H1 (cell line): ENCODE results near the gene DGKI. TPM values are rescaled to one million over a fixed set of nuclear protein-coding genes. Genes with fewer than 3 reads are reported as not detected.

Experiments used
- CTCF ChIA-PET: fragments of 300-600 bp; sonication (Branson Sonifier 250); formaldehyde crosslinking; loops from one replicate; lab custom pipeline; 2021; ENCODE audit not compliant: partially characterized antibody; lab: Charles Lee
- POLR2A ChIA-PET: fragments of 300-600 bp; sonication (Branson Sonifier 250); formaldehyde crosslinking; loops from one replicate; lab custom pipeline; 2021; ENCODE audit warnings: inconsistent platforms; ENCODE audit not compliant: partially characterized antibody; lab: Charles Lee
- DNase-seq, 2 experiments: peaks; one replicate each; pipeline versions ENCODE4 v3.0.0 to v3.0.0-alpha.2; 2010 to 2022; ENCODE audit warnings: low spot score in 2 of 2, low read depth in 1 of 2, mixed read lengths in 1 of 2
- FAIRE-seq: peaks from 2 replicates; lab custom pipeline; 2011; peaks lifted over from hg19 to GRCh38; lab: Jason Lieb, UNC
- H2AFZ ChIP-seq: 2 replicates; pipeline ENCODE4 v1.8.1; 2012; ENCODE audit warnings: low read length, inconsistent platforms
- H2AK5ac ChIP-seq: 2 replicates; pipeline ENCODE4 v1.6.1; 2013; ENCODE audit warnings: low read depth, low read length
- H2BK120ac ChIP-seq: replicated peaks from 2 replicates; pipeline ENCODE3; 2013; ENCODE audit warnings: low read depth, low read length, inconsistent platforms
- H2BK12ac ChIP-seq: 2 replicates; pipeline ENCODE4 v1.6.1; 2013; ENCODE audit warnings: low read depth, low read length
- H2BK15ac ChIP-seq: 2 replicates; pipeline ENCODE4 v1.6.1; 2013; ENCODE audit warnings: low read length
- H2BK20ac ChIP-seq: 2 replicates; pipeline ENCODE4 v1.6.1; 2013; ENCODE audit warnings: low read length
- H2BK5ac ChIP-seq: 2 replicates; pipeline ENCODE4 v1.6.1; 2013; ENCODE audit warnings: low read depth, low read length
- H3K14ac ChIP-seq: 2 replicates; pipeline ENCODE4 v1.6.1; 2013; ENCODE audit warnings: inconsistent platforms; ENCODE audit not compliant: insufficient read length
- H3K18ac ChIP-seq: 2 replicates; pipeline ENCODE4 v1.6.1; 2013; ENCODE audit warnings: low read length; ENCODE audit errors: extremely low read depth
- H3K23ac ChIP-seq: 2 replicates; pipeline ENCODE4 v1.6.1; 2013; ENCODE audit warnings: inconsistent platforms; ENCODE audit not compliant: insufficient read length
- H3K23me2 ChIP-seq: 2 replicates; pipeline ENCODE4 v1.6.1; 2013; ENCODE audit warnings: low read depth, low read length
- H3K27ac ChIP-seq: 2 replicates; pipeline ENCODE4 v1.6.1; 2011; ENCODE audit warnings: low read depth, low read length, inconsistent platforms
- H3K27me3 ChIP-seq, 4 experiments: replicated peaks in 1 of 4; 1 replicate in 1 of 4; 2 replicates in 3 of 4; pipeline versions ENCODE4 v1.6.1 to v1.8.1; 2011 to 2013; ENCODE audit warnings: low read length in 3 of 4, mild to moderate bottlenecking in 3 of 4, inconsistent platforms in 2 of 4, mixed read lengths in 2 of 4, moderate library complexity in 1 of 4; ENCODE audit not compliant: control insufficient read depth in 3 of 4, insufficient read depth in 3 of 4; ENCODE audit errors: extremely low read depth in 1 of 4
- H3K36me3 ChIP-seq, 4 experiments: 2 replicates each; pipeline versions ENCODE4 v1.6.1 to v1.8.1; 2011 to 2013; ENCODE audit warnings: mild to moderate bottlenecking in 4 of 4, low read length in 3 of 4, moderate library complexity in 2 of 4, control low read depth in 1 of 4, inconsistent platforms in 1 of 4; ENCODE audit not compliant: insufficient read depth in 4 of 4, control insufficient read depth in 2 of 4
- H3K4ac ChIP-seq: replicated peaks from 2 replicates; pipeline ENCODE3; 2013; ENCODE audit warnings: low read length, low read depth, mixed read lengths, inconsistent platforms; ENCODE audit not compliant: insufficient read length
- H3K4me1 ChIP-seq, 4 experiments: replicated peaks in 1 of 4; 1 replicate in 1 of 4; 2 replicates in 3 of 4; pipeline versions ENCODE4 v1.6.1 to v1.8.1; 2011 to 2013; ENCODE audit warnings: low read length in 3 of 4, inconsistent platforms in 2 of 4, mixed read lengths in 1 of 4; ENCODE audit not compliant: insufficient read depth in 4 of 4, control insufficient read depth in 3 of 4
- H3K4me2 ChIP-seq, 2 experiments: 2 replicates each; pipeline versions ENCODE4 v1.6.1 to v1.8.1; 2011 to 2013; ENCODE audit warnings: low read depth in 2 of 2, low read length in 2 of 2, control low read depth in 1 of 2, inconsistent platforms in 1 of 2, mild to moderate bottlenecking in 1 of 2; ENCODE audit not compliant: insufficient read depth in 1 of 2
- H3K4me3 ChIP-seq, 4 experiments: fragments of 200-600, 300-600 bp in 1 of 4; sonication (generic), shearing (Covaris generic), sonication (Bioruptor Twin) in 1 of 4; 2 replicates each; pipeline versions ENCODE4 v1.5.1 to v1.8.1; 2011 to 2016; ENCODE audit warnings: low read length in 4 of 4, low read depth in 3 of 4, control low read depth in 2 of 4, inconsistent platforms in 2 of 4, mild to moderate bottlenecking in 2 of 4, mixed read lengths in 1 of 4, moderate library complexity in 1 of 4; ENCODE audit not compliant: insufficient read depth in 2 of 4; ENCODE audit errors: extremely low read depth in 1 of 4
- H3K56ac ChIP-seq: replicated peaks from 2 replicates; pipeline ENCODE3; 2013; ENCODE audit warnings: low read depth, mild to moderate bottlenecking, mixed read lengths, low read length, inconsistent platforms; ENCODE audit not compliant: insufficient read length
- H3K79me1 ChIP-seq: 2 replicates; pipeline ENCODE4 v1.6.1; 2013; ENCODE audit warnings: low read depth, low read length, control low read depth
- H3K79me2 ChIP-seq, 2 experiments: 2 replicates each; pipeline versions ENCODE4 v1.6.1 to v1.8.1; 2012 to 2013; ENCODE audit warnings: low read length in 2 of 2, mild to moderate bottlenecking in 2 of 2, inconsistent platforms in 1 of 2; ENCODE audit not compliant: insufficient read depth in 2 of 2, control insufficient read depth in 1 of 2
- H3K9ac ChIP-seq, 4 experiments: replicated peaks in 1 of 4; 1 replicate in 1 of 4; 2 replicates in 3 of 4; pipeline versions ENCODE4 v1.6.1 to v1.8.1; 2011 to 2013; ENCODE audit warnings: low read depth in 3 of 4, low read length in 3 of 4, control low read depth in 2 of 4, mild to moderate bottlenecking in 2 of 4, moderate library complexity in 2 of 4, inconsistent platforms in 1 of 4; ENCODE audit errors: extremely low read depth in 1 of 4
- H3K9me3 ChIP-seq, 2 experiments: 2 replicates each; pipeline versions ENCODE4 v1.6.1 to v1.8.1; 2012 to 2013; ENCODE audit warnings: mild to moderate bottlenecking in 2 of 2, moderate library complexity in 2 of 2, control low read depth in 1 of 2, inconsistent platforms in 1 of 2, low read depth in 1 of 2, low read length in 1 of 2, mixed read lengths in 1 of 2; ENCODE audit not compliant: insufficient read depth in 2 of 2
- H4K20me1 ChIP-seq, 2 experiments: replicated peaks in 1 of 2; 2 replicates each; pipeline versions ENCODE3 to v1.8.1; 2011 to 2013; ENCODE audit warnings: inconsistent platforms in 2 of 2, low read length in 2 of 2, mild to moderate bottlenecking in 1 of 2; ENCODE audit not compliant: insufficient read depth in 2 of 2, control insufficient read depth in 1 of 2
- H4K5ac ChIP-seq: 2 replicates; pipeline ENCODE4 v1.6.1; 2013; ENCODE audit warnings: low read length, low read depth, mixed read lengths, inconsistent platforms; ENCODE audit not compliant: insufficient read length
- H4K8ac ChIP-seq: 2 replicates; pipeline ENCODE4 v1.8.0; 2013; ENCODE audit warnings: mild to moderate bottlenecking, moderate library complexity, low read length, inconsistent platforms; ENCODE audit not compliant: insufficient read depth; ENCODE audit errors: extremely low read depth
- H4K91ac ChIP-seq: replicated peaks from 2 replicates; pipeline ENCODE3; 2013; ENCODE audit warnings: low read length, mixed read lengths, inconsistent platforms; ENCODE audit not compliant: insufficient read length
- ASH2L ChIP-seq: fragments of 200-600, 300-600 bp; sonication (generic); IDR thresholded peaks from one replicate; pipeline ENCODE4 v1.7.1; 2017; ENCODE audit warnings: low read length
- ATF3 ChIP-seq: IDR thresholded peaks from 2 replicates; pipeline ENCODE4 v1.6.1; 2011; ENCODE audit warnings: low read depth, mild to moderate bottlenecking, low read length; ENCODE audit not compliant: insufficient read depth
- CHD1 ChIP-seq: IDR thresholded peaks from 2 replicates; pipeline ENCODE4 v1.6.1; 2012; ENCODE audit warnings: low read depth, low read length, improper control_type of control experiment
- CTBP2 ChIP-seq: IDR thresholded peaks from 2 replicates; pipeline ENCODE4 v1.7.0; 2011; ENCODE audit warnings: borderline replicate concordance, mild to moderate bottlenecking, moderate library complexity, mixed read lengths, low read length; ENCODE audit not compliant: insufficient read depth, insufficient read length
- EGR1 ChIP-seq: IDR thresholded peaks from 2 replicates; pipeline ENCODE4 v1.6.1; 2011; ENCODE audit warnings: low read depth, low read length, borderline replicate concordance
- GTF2F1 ChIP-seq: IDR thresholded peaks from 2 replicates; pipeline ENCODE4 v1.6.1; 2012; ENCODE audit warnings: low read depth, low read length, improper control_type of control experiment, borderline replicate concordance
- KDM1A ChIP-seq: fragments of 200-600, 300-600 bp; sonication (generic); IDR thresholded peaks from 2 replicates; pipeline ENCODE4 v1.7.1; 2016; ENCODE audit warnings: mild to moderate bottlenecking, low read length, borderline replicate concordance
- NANOG ChIP-seq: IDR thresholded peaks from 2 replicates; pipeline ENCODE4 v1.6.1; 2011; ENCODE audit warnings: low read length, low read depth, mild to moderate bottlenecking, inconsistent platforms; ENCODE audit not compliant: insufficient read depth, poor library complexity, severe bottlenecking
- RBBP5 ChIP-seq: IDR thresholded peaks from 2 replicates; pipeline ENCODE4 v1.7.1; 2012; ENCODE audit warnings: low read depth, mild to moderate bottlenecking, inconsistent platforms, low read length, moderate library complexity, borderline replicate concordance
- RXRA ChIP-seq: IDR thresholded peaks from 2 replicates; pipeline ENCODE4 v1.6.1; 2011; ENCODE audit warnings: low read depth, mild to moderate bottlenecking, low read length, moderate library complexity; ENCODE audit not compliant: insufficient read depth
- SIN3A ChIP-seq, 2 experiments: IDR thresholded peaks in 1 of 2; conservative IDR thresholded peaks in 1 of 2; 2 replicates each; pipeline ENCODE4 v1.6.1; 2011 to 2012; ENCODE audit warnings: low read length in 2 of 2, improper control_type of control experiment in 1 of 2, low read depth in 1 of 2, mild to moderate bottlenecking in 1 of 2
- SP4 ChIP-seq: IDR thresholded peaks from 2 replicates; pipeline ENCODE4 v1.6.1; 2012; ENCODE audit warnings: low read length, inconsistent platforms
- SRF ChIP-seq: IDR thresholded peaks from 2 replicates; pipeline ENCODE4 v1.6.1; 2011; ENCODE audit warnings: mild to moderate bottlenecking, low read depth, low read length, moderate library complexity
- TBP ChIP-seq: IDR thresholded peaks from 2 replicates; pipeline ENCODE4 v1.6.1; 2011; ENCODE audit warnings: low read depth, low read length, improper control_type of control experiment
- TEAD4 ChIP-seq: IDR thresholded peaks from 2 replicates; pipeline ENCODE4 v1.6.1; 2012; ENCODE audit warnings: low read depth, low read length, inconsistent platforms, mixed read lengths
- WGBS, 2 experiments: shearing (Covaris generic) in 1 of 2; methylation state at CpG; one replicate each; pipeline versions ENCODE4 v1.1.6 to v1.1.7; 2013 to 2015; ENCODE audit warnings: low lambda C conversion rate in 2 of 2, mixed read lengths in 2 of 2, inconsistent platforms in 1 of 2, low coverage in 1 of 2, missing lambda C conversion rate in 1 of 2; ENCODE audit not compliant: insufficient replicate concordance in 2 of 2, insufficient coverage in 1 of 2, insufficient read length in 1 of 2; ENCODE audit errors: extremely low coverage in 1 of 2, missing lambda C conversion rate in 1 of 2; 5-methylcytosine and 5-hydroxymethylcytosine counted together
- polyA plus RNA-seq, 7 experiments: library from polyadenylated mRNA; depleted of rRNA in 3 of 7; stranded (reverse) in 5 of 7; unstranded in 2 of 7; fragments of >200 nt in 5 of 7; fragments of 200-250 nt in 2 of 7; gene quantifications; 1 replicate in 5 of 7; 2 replicates in 1 of 7; 4 replicates in 1 of 7; pipeline versions ENCODE4 v1.2.1 to v1.2.3, GENCODE V29; 2011 to 2013; ENCODE audit warnings: missing spikeins in 2 of 7, mixed read lengths in 2 of 7
- total RNA-seq: library from RNA; stranded (reverse); fragmentation: NEBNext Ultra II Directional; extraction: Animal tissue kit (Norgen Biotek cat#: 25700); gene quantifications from 2 replicates; pipeline ENCODE4 v1.2.1, GENCODE V29; 2021

The DGKI gene
- total and polyA plus RNA-seq, 2 of the 8 experiments (the other 6 are each of a cell fraction or from before 2014, with no cell fraction given): 0.20 to 0.71 TPM

- H3K79me1 ChIP-seq: no peaks in the 10 kb centered on the region
- H2AK5ac ChIP-seq: no peak overlapping the region
- no peaks in the 10 kb centered on the region for H3K9me3 ChIP-seq
- no peaks in the 10 kb centered on the region for H3K36me3 ChIP-seq
- POLR2A ChIA-PET: no interaction called here
- no peak for FAIRE-seq
- no peak overlapping the region for H3K23ac ChIP-seq
- H3K27me3 ChIP-seq: no peaks in the 10 kb centered on the region; a peak in 1 of 7 replicates
- H3K9ac ChIP-seq: no peak overlapping the region
- no peak overlapping the region for H3K4me3 ChIP-seq
- H4K20me1 ChIP-seq: no peaks in the 10 kb centered on the region
- no peaks in the 10 kb centered on the region for H3K4me1 ChIP-seq
- no peak overlapping the region for H3K14ac ChIP-seq
- no peak overlapping the region for H2BK12ac ChIP-seq
- H3K56ac ChIP-seq: no peak overlapping the region
- no peak overlapping the region for H2AFZ ChIP-seq
- H4K91ac ChIP-seq: no peak overlapping the region
- no peak overlapping the region for H3K18ac ChIP-seq
- 75% methylated on average over 1 of the region's 1 CpG; no CpG with 5 or more reads in 1 of the 2 experiments for WGBS, 2 experiments
- H3K27ac ChIP-seq: no peak overlapping the region
- no peak overlapping the region for H2BK20ac ChIP-seq
- no peaks in the 10 kb centered on the region for H3K23me2 ChIP-seq
- no peak overlapping the region for H3K4ac ChIP-seq
- no peak overlapping the region for H2BK15ac ChIP-seq
- CTCF ChIA-PET: no interaction called here
- H2BK120ac ChIP-seq: no peak overlapping the region
- H4K8ac ChIP-seq: no peak overlapping the region
- no peak overlapping the region for H3K4me2 ChIP-seq
- H3K79me2 ChIP-seq: no peaks in the 10 kb centered on the region
- no peak overlapping the region for H4K5ac ChIP-seq
- no peak overlapping the region for H2BK5ac ChIP-seq
- no peak for DNase-seq
- TF ChIP-seq CTBP2 (no peak), SP4 (no peak), KDM1A (no peak), TEAD4 (no peak), RXRA (no peak), SIN3A (conservative IDR thresholded peaks at IDR 0.05 in 1 of 2, IDR thresholded peaks at IDR 0.05 in 1 of 2; ENCODE audit: low read depth in 1 of 2, low read length in 2 of 2) (no peak), NANOG (no peak), ATF3 (no peak), TBP (no peak), GTF2F1 (no peak), SRF (no peak), CHD1 (no peak), RBBP5 (no peak), ASH2L (no peak), EGR1 (no peak)
These were observed 432.9 kb downstream of the DGKI start for GRCh38 chr7:137413901-137414300.
